Liver (tissue), 9 donors: Measurements from ENCODE around the gene KCTD4. TPM values are rescaled to one million over a fixed set of nuclear protein-coding genes. Genes with fewer than 3 reads are reported as not detected.

Source experiments
- DNase-seq: peaks from one replicate; pipeline ENCODE4 v3.0.0-alpha.2; 2017; ENCODE audit warnings: low spot score
- H3K27ac ChIP-seq, 2 donors: one replicate each; pipeline ENCODE4 v1.7.0; 2013; ENCODE audit warnings: inconsistent platforms in 2 of 2, low read length in 2 of 2, control low read depth in 1 of 2, low read depth in 1 of 2, mild to moderate bottlenecking in 1 of 2
- H3K27me3 ChIP-seq, 4 donors: one replicate each; pipeline versions ENCODE4 v1.6.1 to v1.7.0; 2013; ENCODE audit warnings: low read length in 3 of 4, inconsistent platforms in 1 of 4, mild to moderate bottlenecking in 1 of 4, moderate library complexity in 1 of 4; ENCODE audit not compliant: control insufficient read depth in 4 of 4, insufficient read depth in 4 of 4
- H3K36me3 ChIP-seq, 4 donors: one replicate each; pipeline versions ENCODE4 v1.6.1 to v1.7.0; 2013; ENCODE audit warnings: low read length in 3 of 4, mild to moderate bottlenecking in 3 of 4, low read depth in 1 of 4, moderate library complexity in 1 of 4; ENCODE audit not compliant: control insufficient read depth in 4 of 4, insufficient read depth in 3 of 4
- H3K4me1 ChIP-seq, 4 donors: one replicate each; pipeline versions ENCODE4 v1.6.1 to v1.7.0; 2013; ENCODE audit warnings: low read length in 3 of 4, mild to moderate bottlenecking in 3 of 4, moderate library complexity in 1 of 4; ENCODE audit not compliant: control insufficient read depth in 4 of 4, insufficient read depth in 4 of 4
- H3K4me3 ChIP-seq, 3 donors: one replicate each; pipeline versions ENCODE4 v1.6.1 to v1.7.0; 2013; ENCODE audit warnings: low read length in 3 of 3, control low read depth in 1 of 3, low read depth in 1 of 3, mild to moderate bottlenecking in 1 of 3
- H3K9ac ChIP-seq, 2 donors: one replicate each; pipeline ENCODE4 v1.7.0; 2013; ENCODE audit warnings: low read length in 2 of 2, mild to moderate bottlenecking in 2 of 2, moderate library complexity in 2 of 2, control low read depth in 1 of 2, low read depth in 1 of 2
- H3K9me3 ChIP-seq, 4 donors: one replicate each; pipeline versions ENCODE4 v1.6.1 to v1.7.0; 2013; ENCODE audit warnings: low read length in 3 of 4; ENCODE audit not compliant: control insufficient read depth in 4 of 4
- ATF3 ChIP-seq: IDR thresholded peaks from 2 replicates; pipeline ENCODE4 v1.6.1; 2016; ENCODE audit warnings: antibody characterized with exemption
- CTCF ChIP-seq: fragments of 150-350 bp; IDR thresholded peaks from 2 replicates; pipeline ENCODE4 v1.5.1; 2017; ENCODE audit warnings: improper control_type of control experiment, low read depth, low read length; ENCODE audit not compliant: missing input control
- EGR1 ChIP-seq, 2 donors: IDR thresholded peaks; 2 replicates each; pipeline ENCODE4 v1.6.1; 2016 to 2018; ENCODE audit warnings: antibody characterized with exemption in 2 of 2, low read depth in 2 of 2
- FOXA2 ChIP-seq: IDR thresholded peaks from 2 replicates; pipeline ENCODE4 v1.6.1; 2016; ENCODE audit warnings: antibody characterized with exemption
- GABPA ChIP-seq, 2 donors: IDR thresholded peaks in 1 of 2; conservative IDR thresholded peaks in 1 of 2; 2 replicates each; pipeline ENCODE4 v1.6.1; 2016; ENCODE audit warnings: antibody characterized with exemption in 2 of 2, mild to moderate bottlenecking in 1 of 2, moderate library complexity in 1 of 2
- HNF4A ChIP-seq, 2 donors: conservative IDR thresholded peaks; 2 replicates each; pipeline ENCODE4 v1.6.1; 2016; ENCODE audit warnings: antibody characterized with exemption in 2 of 2, mild to moderate bottlenecking in 2 of 2
- HNF4G ChIP-seq: IDR thresholded peaks from 2 replicates; pipeline ENCODE4 v1.6.1; 2016; ENCODE audit warnings: antibody characterized with exemption
- JUND ChIP-seq, 2 donors: IDR thresholded peaks; 2 replicates each; pipeline ENCODE4 v1.6.1; 2016; ENCODE audit warnings: antibody characterized with exemption in 2 of 2
- MAX ChIP-seq: IDR thresholded peaks from 2 replicates; pipeline ENCODE4 v1.6.1; 2016; ENCODE audit warnings: antibody characterized with exemption
- NR2F2 ChIP-seq: IDR thresholded peaks from 2 replicates; pipeline ENCODE4 v1.6.1; 2016; ENCODE audit warnings: antibody characterized with exemption
- RAD21 ChIP-seq, 2 donors: IDR thresholded peaks; 2 replicates each; pipeline ENCODE4 v1.6.1; 2016; ENCODE audit warnings: antibody characterized with exemption in 2 of 2, mild to moderate bottlenecking in 2 of 2
- REST ChIP-seq: IDR thresholded peaks from 2 replicates; pipeline ENCODE4 v1.6.1; 2016; ENCODE audit warnings: antibody characterized with exemption, mild to moderate bottlenecking
- RXRA ChIP-seq, 2 donors: IDR thresholded peaks; 2 replicates each; pipeline ENCODE4 v1.6.1; 2017 to 2018; ENCODE audit warnings: antibody characterized with exemption in 2 of 2, mild to moderate bottlenecking in 1 of 2
- SP1 ChIP-seq: IDR thresholded peaks from 2 replicates; pipeline ENCODE4 v1.6.1; 2018; ENCODE audit warnings: antibody characterized with exemption, mild to moderate bottlenecking
- TAF1 ChIP-seq: conservative IDR thresholded peaks from 2 replicates; pipeline ENCODE4 v1.6.1; 2016; ENCODE audit warnings: antibody characterized with exemption, mild to moderate bottlenecking
- YY1 ChIP-seq: IDR thresholded peaks from 2 replicates; pipeline ENCODE4 v1.6.1; 2016; ENCODE audit warnings: antibody characterized with exemption, mild to moderate bottlenecking
- ZBTB33 ChIP-seq: IDR thresholded peaks from 2 replicates; pipeline ENCODE4 v1.6.1; 2016; ENCODE audit warnings: antibody characterized with exemption
- WGBS: extraction: QIAGEN DNeasy Blood & Tissue Kit; methylation state at CpG from one replicate; pipeline ENCODE4 v1.1.7; 2013; 5-methylcytosine and 5-hydroxymethylcytosine counted together
- polyA plus RNA-seq, 2 donors: library from polyadenylated mRNA; stranded (reverse) in 1 of 2; unstranded in 1 of 2; fragments of 200-250 nt in 1 of 2; fragments of >200 nt in 1 of 2; fragmentation: Nextera tagmentation in 1 of 2; extraction: Ambion mirVana in 1 of 2; gene quantifications; one replicate each; pipeline versions ENCODE4 v1.2.1 to v1.2.3, GENCODE V29; 2013 to 2015
- total RNA-seq, 2 donors: library from RNA; depleted of rRNA; stranded (reverse); fragments of >200 nt; gene quantifications; one replicate each; pipeline ENCODE4 v1.2.3, GENCODE V29; 2014
- donor health status: healthy.
- donor health status: healthy.
- donor health status: healthy.
- donor health status: healthy.
- donor health status: healthy.

Gene KCTD4
- total and polyA plus RNA-seq, 4 donors, result 0.19 TPM; not detected in 3

- Histone ChIP-seq H3K9ac (no peak overlapping the region), H3K4me3 (no peak overlapping the region), H3K36me3 (no peaks in the 10 kb centered on the region), H3K9me3 (no peaks in the 10 kb centered on the region), H3K4me1 (peaks cover 0 to 17% (median 12%) of the 10 kb centered on the region in 4 donors), H3K27ac (no peak overlapping the region), H3K27me3 (no peaks in the 10 kb centered on the region)
- 71% methylated on average over 3 of the region's 3 CpGs for WGBS
- no peak for DNase-seq
- TF ChIP-seq JUND (IDR thresholded peaks at IDR 0.05), result no peak
- no peak for TF ChIP-seq HNF4G
- no peak for TF ChIP-seq EGR1 (IDR thresholded peaks at IDR 0.05; ENCODE audit: low read depth in 2 of 2)
- no peak for TF ChIP-seq HNF4A (conservative IDR thresholded peaks at IDR 0.05)
- no peak for TF ChIP-seq RXRA (IDR thresholded peaks at IDR 0.05)
- TF ChIP-seq ATF3, result no peak
- no peak for TF ChIP-seq SP1
- no peak for TF ChIP-seq NR2F2
- no peak for TF ChIP-seq REST
- TF ChIP-seq GABPA (IDR thresholded peaks at IDR 0.05 in 1 of 2, conservative IDR thresholded peaks at IDR 0.05 in 1 of 2), result no peak
- TF ChIP-seq RAD21 (IDR thresholded peaks at IDR 0.05), result no peak
- no peak for TF ChIP-seq TAF1
- no peak for TF ChIP-seq YY1
- no peak for TF ChIP-seq MAX
- no peak for TF ChIP-seq CTCF
- no peak for TF ChIP-seq ZBTB33
- no peak for TF ChIP-seq FOXA2
Measured at GRCh38 chr13:45196096-45196495, 4.7 kb downstream of the KCTD4 start.

GRCh38 chr13:45195421-45195820 is 5.4 kb downstream of the KCTD4 start:
- Histone ChIP-seq H3K4me3 (no peak overlapping the region), H3K9ac (no peak overlapping the region), H3K9me3 (no peaks in the 10 kb centered on the region), H3K36me3 (no peaks in the 10 kb centered on the region), H3K27me3 (no peaks in the 10 kb centered on the region), H3K27ac (no peak overlapping the region), H3K4me1 (peaks cover 0 to 17% (median 12%) of the 10 kb centered on the region in 4 donors)
- TF ChIP-seq EGR1 (IDR thresholded peaks at IDR 0.05; ENCODE audit: low read depth in 2 of 2) (no peak), FOXA2 (no peak), ZBTB33 (no peak), RAD21 (IDR thresholded peaks at IDR 0.05) (no peak), RXRA (IDR thresholded peaks at IDR 0.05) (no peak), TAF1 (no peak), SP1 (no peak), MAX (no peak), YY1 (no peak), JUND (IDR thresholded peaks at IDR 0.05) (no peak), HNF4A (conservative IDR thresholded peaks at IDR 0.05) (no peak), GABPA (IDR thresholded peaks at IDR 0.05 in 1 of 2, conservative IDR thresholded peaks at IDR 0.05 in 1 of 2) (no peak), ATF3 (no peak)
- 93% methylated on average over 1 of the region's 1 CpG for WGBS
- DNase-seq, result no peak
